ENCODE results near the gene CACFD1. TPM values are rescaled to one million over a fixed set of nuclear protein-coding genes. Genes with fewer than 3 reads are reported as not detected.
A peak's percentile ranks its signal among the peaks of the same experiment; 100 is the strongest.

Gene CACFD1
- total RNA-seq, 1 donor from 2014 or later, result 24.9 TPM

DNA sequence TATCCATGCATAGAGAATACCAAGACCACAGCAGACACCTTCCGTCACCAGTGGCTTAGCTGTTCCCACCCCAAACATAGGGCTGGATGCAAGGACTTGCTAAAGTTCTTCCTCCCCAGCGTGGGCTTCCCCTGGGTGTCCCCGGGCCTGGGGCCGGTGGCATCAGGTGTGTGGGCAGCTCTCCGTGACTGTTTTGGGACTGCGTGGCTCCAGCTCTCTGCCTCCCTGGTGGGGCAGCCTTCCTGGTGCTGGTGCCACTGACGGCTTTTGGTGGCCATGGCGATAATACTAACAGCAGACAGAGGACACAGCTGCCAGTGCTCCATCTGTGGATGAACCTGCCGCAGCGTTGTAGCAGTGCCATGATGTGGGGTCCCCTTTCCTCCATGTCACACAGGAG, 4.9 kb downstream of the CACFD1 start:
- no peak for DNase-seq (ENCODE audit: low spot score)

- no peak for DNase-seq (ENCODE audit: low spot score)
These were observed 6.2 kb downstream of the CACFD1 start for GRCh38 chr9:133465984-133466383.

- no peak for DNase-seq (ENCODE audit: low spot score)
These were observed 7.3 kb downstream of the CACFD1 start for GRCh38 chr9:133467101-133467500.

DNA sequence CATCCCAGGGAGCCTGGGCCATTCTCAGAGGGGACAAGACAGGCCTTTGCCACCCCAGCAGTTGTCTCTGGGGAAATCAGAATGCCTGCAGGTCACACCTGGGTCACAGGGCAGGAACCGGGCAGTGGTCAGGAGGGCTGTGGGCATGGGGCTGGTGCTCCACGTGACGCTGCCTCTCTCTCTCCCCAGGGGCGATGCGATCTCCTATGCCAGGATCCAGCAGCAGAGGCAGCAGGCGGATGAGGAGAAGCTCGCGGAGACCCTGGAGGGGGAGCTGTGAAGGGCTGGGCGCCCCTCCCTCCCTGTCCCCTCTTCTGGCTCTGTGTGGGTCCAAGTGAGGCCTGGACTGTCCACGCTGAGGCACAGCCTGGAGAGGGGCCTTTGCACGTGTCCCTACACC, 8.6 kb downstream of the CACFD1 start:
- no peak for DNase-seq (ENCODE audit: low spot score)

- no peak for DNase-seq (ENCODE audit: low spot score)
These were observed 9.1 kb downstream of the CACFD1 start for GRCh38 chr9:133468777-133469421.

GRCh38 chr9:133470427-133470924, 10.7 kb downstream of the CACFD1 start:
- DNase-seq (ENCODE audit: low spot score), result no peak

- no peak for DNase-seq (ENCODE audit: low spot score)
These were observed 11.2 kb downstream of the CACFD1 start for GRCh38 chr9:133470988-133471387.

- no peak for DNase-seq (ENCODE audit: low spot score)
These were observed 11.9 kb downstream of the CACFD1 start for GRCh38 chr9:133471551-133472276.

- no peak for DNase-seq (ENCODE audit: low spot score)
These were observed 12.5 kb downstream of the CACFD1 start for GRCh38 chr9:133472277-133472645.

- DNase-seq (ENCODE audit: low spot score), result no peak
These were observed 13.1 kb downstream of the CACFD1 start for GRCh38 chr9:133472753-133473378.

DNA sequence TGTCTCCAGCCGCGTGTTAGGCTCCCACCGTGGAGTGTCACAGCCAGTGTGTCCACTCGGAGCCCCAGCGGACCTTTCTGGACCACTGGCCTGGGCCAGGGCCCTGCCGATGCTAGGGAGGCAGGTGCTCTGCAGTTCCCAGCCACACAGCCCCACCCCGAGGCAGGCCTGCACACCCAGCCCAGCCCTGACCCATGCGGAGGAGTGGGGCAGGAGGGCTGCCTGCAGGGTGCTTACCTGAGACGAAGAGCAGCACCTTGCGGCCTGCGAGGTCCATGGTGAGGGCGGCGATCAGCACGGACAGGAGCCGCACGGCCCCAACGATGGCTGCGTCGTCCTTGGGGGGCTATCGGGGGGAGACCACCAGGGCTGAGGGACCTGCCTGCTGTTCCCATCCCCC, 14.0 kb downstream of the CACFD1 start:
- DNase-seq (ENCODE audit: low spot score), result no peak

GRCh38 chr9:133474215-133474614, 14.4 kb downstream of the CACFD1 start:
- no peak for DNase-seq (ENCODE audit: low spot score)

DNA sequence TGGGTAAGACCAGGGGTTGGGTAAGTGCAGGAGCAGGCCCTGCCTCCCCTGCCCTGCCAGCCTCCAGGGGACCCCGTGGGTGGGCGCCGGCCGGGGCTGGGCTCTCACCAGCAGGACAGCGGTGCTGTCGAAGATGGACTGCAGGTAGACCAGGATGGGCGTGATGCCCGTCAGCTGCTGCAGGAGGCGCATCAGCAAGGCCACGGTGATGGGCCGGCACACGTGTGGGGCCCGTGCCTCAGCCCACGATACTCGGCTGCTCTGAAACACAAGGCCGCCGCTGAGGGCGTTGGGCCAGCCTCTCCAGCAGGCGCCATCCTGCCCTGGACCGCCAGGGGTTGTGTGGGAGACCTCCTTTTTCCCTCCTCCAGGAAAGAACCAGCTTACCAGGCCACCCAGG, 15.1 kb downstream of the CACFD1 start:
- DNase-seq (ENCODE audit: low spot score), result no peak

DNA sequence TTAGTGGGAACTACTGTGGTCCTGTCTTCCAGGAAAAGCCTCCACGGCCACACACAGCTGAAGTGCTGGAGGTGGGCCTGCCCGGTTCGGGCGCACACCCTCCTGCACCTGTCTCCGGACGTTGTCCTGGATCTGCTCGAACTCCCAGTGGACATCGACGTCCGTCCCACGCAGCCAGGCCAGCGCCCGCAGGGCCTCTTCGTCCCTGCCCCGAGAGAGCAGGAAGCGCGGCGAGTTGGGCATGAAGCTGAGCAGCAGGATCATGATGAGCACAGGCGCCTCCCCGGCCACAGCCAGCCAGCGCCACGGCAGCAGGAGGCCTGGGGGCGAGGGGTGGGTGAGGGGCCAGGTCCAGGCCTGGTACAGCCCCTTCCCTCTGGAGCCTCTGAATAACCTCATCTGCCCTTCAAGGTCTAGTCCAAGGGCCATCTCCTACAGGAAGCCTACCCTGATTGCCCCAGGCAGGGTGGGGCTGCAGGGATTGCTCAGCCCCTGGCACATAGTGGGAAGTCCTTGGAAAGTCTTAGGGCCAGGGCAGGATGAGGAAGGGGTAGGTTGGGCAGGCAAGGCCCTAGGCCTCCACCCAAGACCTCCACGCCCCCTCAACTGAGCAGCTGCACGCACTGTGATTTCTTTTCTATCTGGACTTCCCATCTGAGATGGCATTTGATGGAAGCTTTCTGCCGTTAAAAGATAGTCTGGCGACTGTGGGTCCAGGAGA, 15.7 kb downstream of the CACFD1 start:
- no peak for DNase-seq (ENCODE audit: low spot score)

DNA sequence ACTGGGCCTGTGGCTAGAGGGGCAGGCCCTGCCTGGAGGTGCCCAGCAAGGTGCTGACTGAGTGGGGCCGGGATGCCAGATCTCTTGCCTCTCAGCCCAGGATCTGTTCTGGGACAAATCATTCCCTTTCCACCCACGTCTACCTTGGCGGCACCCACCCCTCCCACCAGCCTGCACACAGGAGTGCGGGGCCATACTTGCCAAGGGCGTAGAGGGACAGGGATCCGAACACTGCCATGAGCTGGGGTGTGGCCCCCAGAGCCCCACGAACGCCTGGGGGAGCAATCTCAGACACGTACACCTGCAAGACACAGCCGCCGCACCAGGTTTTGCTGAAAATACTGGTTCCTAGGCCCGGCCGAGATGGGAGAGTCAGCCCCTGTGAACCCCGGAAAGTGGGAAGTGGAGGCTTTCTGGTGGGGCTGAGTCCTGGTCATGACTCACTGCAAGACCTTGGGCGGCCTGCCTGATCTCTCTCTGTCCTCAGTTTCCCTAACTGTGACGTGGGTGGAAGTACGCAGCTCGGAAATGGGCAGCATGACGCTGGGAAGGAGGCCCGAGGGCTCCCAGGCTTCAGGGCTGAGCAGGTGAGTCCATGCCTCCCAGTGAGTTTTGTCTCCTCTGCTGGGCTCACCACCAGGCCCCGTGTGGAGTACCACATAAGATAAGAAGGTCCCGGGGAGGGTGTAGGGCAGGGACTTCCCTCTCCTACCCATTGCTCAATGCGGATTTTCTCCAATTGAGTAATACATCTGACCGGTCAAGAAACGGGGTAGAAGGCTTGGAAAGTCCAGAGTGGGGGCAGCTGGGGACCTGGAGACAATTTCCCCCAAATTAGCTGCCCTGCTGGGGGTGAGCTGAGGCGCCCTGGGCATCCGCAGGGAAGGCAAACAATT, 16.5 kb downstream of the CACFD1 start:
- no peak for DNase-seq (ENCODE audit: low spot score)

GRCh38 chr9:133476941-133477340, 17.2 kb downstream of the CACFD1 start:
- no peak for DNase-seq (ENCODE audit: low spot score)

DNA sequence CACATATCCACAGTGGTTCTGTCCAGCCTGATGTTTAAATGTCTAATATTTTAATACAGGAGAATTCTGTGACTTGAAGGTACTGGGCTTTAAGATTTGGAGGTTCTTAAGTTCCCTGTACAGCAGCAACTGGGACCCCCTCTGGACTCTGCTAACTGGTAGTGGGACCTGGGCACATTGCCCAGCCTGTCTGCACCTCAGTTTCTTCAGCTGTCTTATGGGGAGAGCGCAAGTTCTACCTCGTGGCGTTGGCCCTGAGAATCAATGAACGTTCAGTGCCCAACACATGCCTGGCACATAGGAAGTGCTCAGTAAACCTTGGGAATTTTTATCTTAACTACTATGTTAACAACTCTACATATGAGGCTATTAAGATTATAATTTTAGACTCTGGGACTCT, 17.7 kb downstream of the CACFD1 start:
- no peak for DNase-seq (ENCODE audit: low spot score)

DNA sequence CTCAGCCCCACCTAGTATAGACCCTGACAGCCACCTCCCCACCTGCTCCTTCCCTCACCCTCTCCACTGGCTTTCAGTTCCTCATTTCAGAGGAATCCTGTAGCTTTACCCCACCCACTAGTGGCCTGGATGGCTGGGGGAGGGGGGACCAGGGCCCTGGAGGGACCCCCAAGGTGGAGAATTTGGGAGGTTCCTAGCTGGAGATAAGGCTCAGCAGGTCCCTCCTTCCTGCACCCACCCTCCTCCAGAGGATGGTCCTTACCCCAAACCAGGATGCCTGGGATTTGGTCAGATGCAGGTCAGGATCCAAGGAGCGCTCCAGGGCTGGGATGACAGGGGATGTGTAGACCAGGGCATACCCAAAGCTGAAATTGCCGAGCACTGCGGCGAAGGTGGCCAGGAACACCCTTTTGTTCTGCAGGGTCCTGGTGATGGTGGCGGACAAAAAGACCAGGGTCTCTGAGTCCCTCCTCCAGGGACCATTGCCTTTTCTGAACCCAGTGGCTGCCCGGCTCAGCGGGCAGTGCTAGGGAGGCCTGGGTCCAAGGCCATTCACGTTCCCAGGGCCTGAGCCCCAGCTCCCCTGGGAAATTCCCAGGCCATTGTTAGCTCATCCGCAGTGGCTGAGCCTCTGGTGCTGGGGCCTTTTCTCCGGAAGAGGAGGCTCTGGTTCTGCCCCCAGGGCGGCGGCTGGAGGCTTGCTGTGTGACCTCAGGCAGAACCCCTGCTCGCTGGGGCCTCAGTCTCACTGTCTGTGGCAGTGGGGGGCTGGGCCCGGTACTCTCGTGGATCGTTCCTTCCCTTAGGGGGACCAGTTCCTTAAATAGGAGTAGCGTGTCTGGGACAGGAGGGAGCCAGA, 18.4 kb downstream of the CACFD1 start:
- DNase-seq (ENCODE audit: low spot score), result no peak

DNA sequence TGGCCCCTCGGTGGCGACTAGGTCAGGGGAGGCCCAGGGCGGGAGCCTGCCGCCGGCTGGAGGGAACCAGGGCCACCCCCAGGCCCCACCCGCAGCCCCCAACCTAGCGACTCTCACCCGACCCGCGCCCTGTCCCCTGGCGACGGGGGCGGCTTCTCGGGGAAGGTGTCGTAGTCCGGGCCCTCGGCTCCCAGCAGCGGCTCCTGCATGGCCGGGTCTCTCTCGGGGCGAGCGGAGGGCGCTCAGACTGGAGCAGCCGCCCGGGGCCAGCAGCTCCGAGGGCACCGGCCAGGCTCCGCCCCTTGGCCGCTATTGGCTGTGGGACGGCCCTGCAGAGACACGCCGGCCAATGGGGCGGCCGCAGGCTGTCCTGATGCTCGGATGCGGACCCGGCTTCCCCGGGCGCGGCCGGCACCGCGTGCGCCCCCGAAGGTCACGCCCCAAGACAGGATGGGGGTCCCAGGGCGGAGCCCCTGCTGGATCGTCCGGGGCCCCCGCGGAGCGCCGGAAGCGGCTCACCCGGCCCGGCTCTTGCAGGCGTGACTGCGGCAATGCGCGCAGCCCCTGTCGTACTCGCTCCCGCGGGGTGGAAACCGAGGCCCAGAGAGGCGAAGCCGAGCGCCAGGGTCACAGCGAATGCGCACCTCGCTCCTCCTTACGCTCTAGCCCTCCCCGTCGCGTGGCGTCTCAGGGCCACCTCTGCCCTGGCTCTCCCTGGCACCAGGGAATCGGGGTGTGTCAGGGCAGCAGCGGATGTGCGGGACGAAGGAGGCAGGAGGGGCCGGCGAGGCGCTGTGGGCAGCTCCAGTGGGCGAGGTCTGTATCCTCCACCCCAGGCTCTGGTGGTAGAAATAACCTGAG, 19.3 kb downstream of the CACFD1 start, which contains the start of gene SLC2A6:
Gene SLC2A6 (minus strand): TSS at position 249 of the 861 bp plus-strand sequence. CDS start 40 bp downstream, at position 209.
- peak; percentile 86 for DNase-seq (ENCODE audit: low spot score)

All from ureter (tissue), 1 donor.